ENCODE measurements around the gene TNFSF18. TPM values are rescaled to one million over a fixed set of nuclear protein-coding genes. Genes with fewer than 3 reads are reported as not detected.

Gene TNFSF18
- total RNA-seq = 0.04 TPM in 1 of 2 replicates, not detected in the other

GRCh38 chr1:173050865-173051264 is at the start of gene TNFSF18:
TSS of gene TNFSF18 (minus strand) at chr1:173050941. CDS start at chr1:173050896, 45 bp downstream.

Other genes with a start within 250 kb of the TNFSF18 start
- 0.15 and 0.62 TPM in 2 replicates for gene TNFSF4, start 156.4 kb upstream of the TNFSF18 start, total RNA-seq